ENCODE measurements around the gene CERK. TPM values are rescaled to one million over a fixed set of nuclear protein-coding genes. Genes with fewer than 3 reads are reported as not detected.

Gene CERK
- total and polyA plus RNA-seq, 4 donors = 7.9 to 24.3 (median 10.2) TPM

GRCh38 chr22:46740910-46741780 lies 3.1 kb upstream of the CERK start (continued):
- TF ChIP-seq CTCF (IDR thresholded peaks at IDR 0.05; ENCODE audit: low read depth, low read length, missing input control) = no peak
- TF ChIP-seq ATF3 (IDR thresholded peaks at IDR 0.05) = no peak
- peak; percentile 54 for TF ChIP-seq MAX (IDR thresholded peaks at IDR 0.05)
- no peak for TF ChIP-seq GABPA (IDR thresholded peaks at IDR 0.05 in 1 of 2, conservative IDR thresholded peaks at IDR 0.05 in 1 of 2)
- peak; percentile 44 to 59 for TF ChIP-seq RAD21 (IDR thresholded peaks at IDR 0.05)

- DNase-seq (ENCODE audit: low spot score) = no peak
- WGBS = 77% methylated on average over 20 of the region's 20 CpGs
- H3K9ac ChIP-seq (ENCODE audit: low read depth in 1 of 2, low read length in 2 of 2) = peak overlapping the region in 1 of 2 donors; percentile 77
These were observed 1.2 kb upstream of the CERK start for GRCh38 chr22:46739094-46739870.

More at GRCh38 chr22:46739094-46739870, 1.2 kb upstream of the CERK start:
- Histone ChIP-seq H3K4me3 (ENCODE audit: low read depth in 1 of 3, low read length in 3 of 3) (peak overlapping the region; percentile 26 to 90 (median 30)), H3K27me3 (ENCODE audit: control insufficient read depth in 4 of 4, insufficient read depth in 4 of 4, low read length in 3 of 4) (no peaks in the 10 kb centered on the region), H3K36me3 (ENCODE audit: control insufficient read depth in 4 of 4, insufficient read depth in 3 of 4, low read depth in 1 of 4, low read length in 3 of 4) (no peaks in the 10 kb centered on the region), H3K4me1 (ENCODE audit: control insufficient read depth in 4 of 4, insufficient read depth in 4 of 4, low read length in 3 of 4) (peaks cover 16 to 66% (median 48%) of the 10 kb centered on the region in 4 donors), H3K27ac (ENCODE audit: low read depth in 1 of 2, low read length in 2 of 2) (peak overlapping the region; percentile 90 to 91), H3K9me3 (ENCODE audit: control insufficient read depth in 4 of 4, low read length in 3 of 4) (no peaks in the 10 kb centered on the region)
- TF ChIP-seq RAD21 (IDR thresholded peaks at IDR 0.05) = peak; percentile 53 to 61
- TF ChIP-seq MAX (IDR thresholded peaks at IDR 0.05) = peak; percentile 37
- no peak for TF ChIP-seq TAF1 (conservative IDR thresholded peaks at IDR 0.05)
- TF ChIP-seq HNF4G (IDR thresholded peaks at IDR 0.05) = no peak
- TF ChIP-seq CTCF (IDR thresholded peaks at IDR 0.05; ENCODE audit: low read depth, low read length, missing input control) = peak; percentile 27
